HG03432 (cell line): ENCODE results near the gene SPOCK1.

Experiments
- ATAC-seq: cut with Tn5 transposase; IDR thresholded peaks from one replicate; pipeline ENCODE4 v1.9.1; 2021; ENCODE audit warnings: mild to moderate bottlenecking, moderate library complexity; ENCODE audit not compliant: unreplicated experiment

The SPOCK1 gene

DNA sequence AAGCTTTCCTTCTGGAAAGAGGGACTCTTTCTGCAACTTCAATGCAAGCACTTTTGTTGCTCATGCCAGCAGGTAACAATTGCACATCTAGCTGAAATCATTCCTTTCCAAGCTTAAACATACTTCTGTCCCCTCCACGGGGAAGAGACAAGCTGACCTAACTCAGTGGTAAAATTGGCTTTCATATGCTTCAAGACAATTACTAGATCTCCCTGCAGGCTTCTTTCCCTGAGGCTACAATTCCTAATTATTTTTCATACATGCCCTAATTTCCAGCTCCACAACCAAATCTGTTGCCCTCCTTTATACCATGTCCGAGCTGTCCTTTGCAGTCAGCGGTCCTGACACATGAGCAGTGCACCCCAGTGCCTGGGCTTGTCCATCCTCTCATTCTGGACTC lies 324.9 kb downstream of the SPOCK1 start:
- no peak for ATAC-seq

DNA sequence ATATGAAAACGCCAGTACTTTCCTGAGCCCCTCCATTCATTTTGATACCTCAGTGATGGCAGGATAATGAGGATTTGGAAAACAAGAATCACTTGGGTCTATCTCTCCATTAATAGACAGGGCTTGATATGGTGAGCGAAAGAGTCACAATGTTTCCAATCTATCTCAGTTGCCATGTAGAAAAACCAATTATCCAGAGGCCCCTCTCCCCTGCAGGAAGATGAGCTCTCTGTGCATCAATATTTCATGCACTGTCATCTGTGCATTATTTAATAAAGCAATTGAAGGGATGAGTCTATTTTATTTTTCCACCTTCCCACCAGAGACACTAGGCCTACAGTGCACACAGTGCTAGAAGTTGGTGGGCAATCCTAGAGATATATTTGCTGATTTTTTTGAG lies 326.9 kb downstream of the SPOCK1 start:
- ATAC-seq: no peak

DNA sequence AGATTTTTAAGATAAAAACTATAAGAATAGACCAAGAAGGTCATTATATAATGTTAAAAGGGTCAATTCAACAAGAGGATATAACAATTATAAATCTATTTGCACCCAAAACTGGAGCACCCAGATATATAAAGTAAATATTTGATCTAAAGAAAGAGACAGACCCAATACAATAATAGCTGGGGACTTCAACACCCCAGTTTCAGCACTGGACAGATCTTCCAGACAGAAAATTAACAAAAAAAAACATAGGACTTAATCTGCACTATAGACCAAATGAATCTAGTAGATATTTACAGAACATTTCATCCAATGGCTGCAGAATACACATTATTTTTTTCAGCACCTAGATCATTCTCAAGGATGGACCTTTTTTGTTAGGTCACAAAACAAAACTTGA lies 331.9 kb downstream of the SPOCK1 start:
- no peak for ATAC-seq

DNA sequence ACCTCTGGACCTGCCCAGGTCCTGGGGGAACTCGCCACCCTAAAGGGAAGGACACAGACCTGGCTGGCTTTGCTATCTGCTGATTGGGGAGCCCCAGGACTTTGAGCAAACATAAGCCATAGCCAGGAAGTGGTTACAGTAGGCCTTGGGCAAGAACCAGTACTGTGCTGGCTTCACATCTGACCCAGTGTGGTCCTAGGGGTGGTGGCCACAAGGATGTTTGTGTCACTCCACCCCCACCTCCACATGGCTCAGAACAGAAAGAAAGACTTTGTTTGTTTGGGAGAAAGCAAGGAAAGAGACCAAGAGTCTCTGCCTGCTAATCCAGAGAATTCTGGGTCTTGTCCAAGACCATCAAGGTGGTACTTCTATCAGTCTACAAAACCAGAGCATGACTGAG lies 334.2 kb downstream of the SPOCK1 start:
- ATAC-seq: no peak

DNA sequence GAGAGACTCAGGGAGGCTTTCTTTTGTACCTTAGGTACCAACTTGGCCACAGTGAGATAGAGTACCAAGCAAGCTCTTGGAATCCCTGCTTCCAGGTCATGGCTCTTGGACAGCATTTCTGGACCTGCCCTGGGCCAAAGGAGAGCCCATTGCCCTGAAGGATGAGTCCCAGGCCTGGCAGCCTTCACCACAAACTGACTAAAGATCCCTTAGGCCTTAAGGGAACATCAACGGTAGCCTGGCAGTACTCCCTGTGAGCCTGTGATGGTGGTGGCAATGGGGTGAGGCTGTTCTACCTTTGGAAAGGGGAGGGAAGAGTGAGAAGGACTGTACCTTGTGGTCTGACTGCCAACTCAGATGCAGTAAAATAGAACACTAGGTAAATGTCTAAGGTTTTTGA lies 334.6 kb downstream of the SPOCK1 start:
- no peak for ATAC-seq

DNA sequence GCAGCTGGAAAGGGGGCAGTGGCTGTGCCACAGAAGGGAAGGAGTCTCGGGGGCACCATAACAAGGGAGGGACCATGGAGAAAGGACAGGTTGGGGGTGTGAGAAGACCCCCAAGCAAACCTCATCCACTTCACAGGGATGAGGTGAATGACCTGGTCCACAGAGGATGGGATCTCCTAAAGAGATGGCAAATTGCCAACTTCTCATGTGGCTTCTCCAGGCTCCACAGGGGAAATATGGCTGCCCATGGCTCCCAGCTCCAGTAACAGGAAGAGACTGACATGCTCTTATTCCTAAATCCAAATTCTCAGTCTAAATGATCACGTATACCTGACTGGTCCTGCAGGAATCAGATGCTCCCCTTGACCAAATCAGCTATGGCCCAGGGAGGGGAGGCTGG lies 340.4 kb downstream of the SPOCK1 start:
- no peak for ATAC-seq

DNA sequence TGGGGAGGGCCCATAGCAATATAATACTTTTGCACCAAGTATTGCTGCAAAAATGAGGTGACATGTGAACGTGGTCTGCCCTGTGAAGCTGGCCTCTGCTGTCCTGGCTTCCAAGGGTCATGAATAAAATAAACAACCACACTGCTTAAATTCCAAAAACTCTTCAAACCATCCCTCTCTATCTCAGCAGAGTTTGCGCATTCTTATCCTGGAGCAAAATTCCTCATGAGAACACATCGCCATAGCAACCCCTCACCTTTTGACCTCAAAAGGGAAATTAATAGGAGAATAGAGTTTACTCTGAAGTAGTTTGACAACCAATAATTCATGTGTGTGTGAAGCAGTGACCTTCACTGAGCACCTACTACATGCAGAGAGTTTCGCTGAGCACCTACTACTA lies 342.9 kb downstream of the SPOCK1 start:
- ATAC-seq: no peak

DNA sequence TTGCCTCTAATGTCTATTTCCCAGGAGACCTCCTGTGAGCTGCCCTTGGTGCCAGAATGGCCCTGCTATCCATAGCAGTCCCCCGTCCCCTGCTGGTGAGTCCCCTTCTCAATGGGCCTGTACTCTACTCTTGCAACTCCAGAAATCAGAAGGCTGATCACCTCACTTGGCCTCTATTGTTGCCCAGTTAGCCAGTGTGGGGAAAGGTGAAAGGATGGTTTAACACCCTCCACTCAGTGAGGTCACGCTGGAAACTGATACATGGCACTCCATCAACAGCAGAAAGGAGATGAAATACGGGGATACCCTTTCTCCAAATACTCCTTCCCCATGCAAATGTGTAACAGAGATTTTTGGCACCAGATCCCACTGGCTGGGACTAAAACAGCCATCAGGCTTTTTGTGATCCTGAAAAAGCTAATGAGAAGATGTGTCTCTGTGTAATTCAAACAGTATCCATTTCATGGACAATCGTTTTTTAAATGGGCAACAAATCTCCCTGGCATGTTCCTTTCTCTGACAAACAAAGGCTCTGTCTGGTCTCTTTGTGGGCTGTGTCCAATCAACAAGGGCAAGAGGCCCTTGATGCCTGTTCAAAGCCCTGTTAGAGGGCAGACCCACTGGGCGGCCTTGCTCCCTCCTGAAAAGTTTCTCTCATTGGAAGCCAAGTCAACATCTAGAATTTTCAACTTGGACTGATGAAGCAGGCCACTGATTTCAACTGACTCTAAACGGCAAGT lies 343.7 kb downstream of the SPOCK1 start:
- ATAC-seq: no peak

DNA sequence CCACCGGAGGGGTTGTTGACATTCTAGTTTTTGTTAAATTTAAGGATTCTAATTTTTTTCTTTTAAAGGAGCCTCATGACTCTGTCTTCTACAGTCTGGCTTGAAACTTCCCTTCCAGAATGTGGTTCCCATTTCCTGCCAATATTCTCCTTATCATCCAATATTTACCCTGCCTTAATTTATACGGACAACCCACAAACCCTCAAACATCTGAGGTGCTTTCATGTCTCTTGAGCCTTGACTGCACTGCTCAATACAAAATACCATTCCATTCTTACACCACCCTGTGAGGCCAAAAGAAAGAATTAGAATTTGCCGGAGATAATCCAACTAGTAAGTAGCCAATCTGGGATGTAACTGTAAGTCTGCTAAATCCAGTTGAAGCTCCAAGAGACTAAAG lies 346.5 kb downstream of the SPOCK1 start:
- ATAC-seq: no peak

DNA sequence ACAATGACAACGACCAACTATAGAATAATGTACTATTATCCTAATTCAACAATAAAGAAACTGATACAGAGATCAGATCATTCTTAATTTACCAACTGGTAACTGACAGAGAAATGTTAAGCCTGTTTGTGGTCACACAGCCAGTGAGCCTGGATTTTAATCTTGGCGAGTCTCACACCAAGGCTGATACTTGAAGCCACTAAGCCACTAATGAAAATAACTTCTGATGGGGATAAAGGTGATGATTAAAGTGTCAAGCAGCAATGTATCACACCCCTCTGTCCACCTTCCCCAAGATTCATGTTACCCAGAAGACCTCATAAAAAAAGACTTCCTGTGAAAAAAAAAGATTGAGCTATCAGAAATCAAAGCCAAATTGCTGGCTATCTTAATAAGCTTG lies 350.5 kb downstream of the SPOCK1 start:
- ATAC-seq: no peak

DNA sequence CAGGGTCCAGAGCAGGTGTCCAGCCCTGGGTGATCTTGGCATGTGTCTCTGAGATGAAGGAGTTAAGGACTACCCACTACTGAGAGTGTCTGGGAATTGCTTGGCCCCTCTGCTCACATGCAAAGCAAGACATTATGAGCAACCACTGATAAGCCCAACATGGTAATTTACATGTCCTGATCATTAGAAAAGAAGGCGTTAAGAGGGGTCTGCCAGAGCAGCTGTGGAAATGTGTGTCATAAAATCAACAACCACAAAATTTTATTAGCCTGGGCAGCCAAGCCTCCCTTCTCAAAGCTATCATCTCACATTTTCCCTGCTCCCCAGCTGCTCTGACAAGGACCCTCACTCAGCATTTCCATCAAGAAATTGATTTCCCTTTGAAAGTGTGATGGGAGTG lies 351.0 kb downstream of the SPOCK1 start:
- ATAC-seq: no peak

DNA sequence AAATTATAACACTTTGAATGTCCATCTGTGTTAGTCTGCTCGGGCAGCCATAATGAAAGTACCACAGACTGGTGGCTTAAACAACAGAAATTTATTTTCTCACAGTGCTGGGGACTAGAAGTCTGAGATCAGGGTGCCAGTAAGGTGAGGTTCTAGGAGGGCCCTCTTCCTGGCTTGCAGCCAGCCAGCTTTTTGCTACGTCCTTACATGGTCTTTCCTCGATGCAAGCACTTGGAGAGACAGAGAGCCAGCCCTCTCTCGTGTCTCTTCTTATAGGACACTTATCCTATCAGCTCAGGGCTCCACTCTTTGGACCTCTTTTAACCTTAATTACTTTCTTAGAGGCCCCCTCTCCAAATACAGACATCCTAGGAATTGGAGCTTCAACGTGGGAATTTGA lies 351.8 kb downstream of the SPOCK1 start:
- ATAC-seq: no peak

DNA sequence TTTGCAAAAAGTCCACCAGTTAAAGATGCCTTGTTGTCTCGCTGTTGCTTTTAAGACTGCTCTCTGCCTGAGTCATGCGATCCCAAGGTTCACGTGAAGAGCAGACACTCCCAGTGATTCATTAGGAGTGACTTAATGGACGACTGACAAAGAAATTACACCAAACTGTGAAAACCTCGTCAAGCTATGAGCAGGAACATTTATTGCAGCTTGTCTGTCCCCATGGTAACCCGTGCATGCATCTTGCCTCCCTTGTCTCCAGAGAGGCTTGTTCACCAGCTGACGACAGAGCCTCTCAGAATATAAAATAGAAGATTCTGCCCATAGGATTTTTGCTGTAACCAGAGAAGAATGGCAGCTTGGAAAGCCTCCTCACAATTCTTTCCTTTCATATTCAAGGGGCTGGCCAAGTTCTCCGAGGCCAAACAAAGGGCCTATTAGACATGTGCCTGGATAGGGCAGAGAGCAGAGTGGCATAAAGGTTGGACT lies 352.7 kb downstream of the SPOCK1 start:
- no peak for ATAC-seq

DNA sequence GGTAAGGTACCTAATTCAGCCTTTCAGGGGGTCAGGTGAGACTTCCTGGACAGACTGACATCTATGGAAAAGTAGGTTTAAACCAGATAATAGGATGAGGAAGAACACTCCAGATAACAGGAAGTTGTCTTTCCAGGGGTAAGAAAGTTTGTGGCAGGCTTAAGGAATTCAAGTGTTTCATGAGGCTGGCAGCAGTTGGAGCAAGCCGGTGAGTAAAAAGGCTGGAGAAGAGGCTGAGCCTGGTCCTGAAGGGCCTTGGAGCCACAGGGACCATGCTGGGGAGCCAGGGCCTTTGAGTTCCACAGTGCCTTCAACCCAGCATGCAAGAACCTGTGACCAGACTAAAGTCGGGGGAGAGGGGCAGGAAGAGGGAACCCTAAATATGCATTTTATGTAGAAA lies 353.4 kb downstream of the SPOCK1 start:
- no peak for ATAC-seq

DNA sequence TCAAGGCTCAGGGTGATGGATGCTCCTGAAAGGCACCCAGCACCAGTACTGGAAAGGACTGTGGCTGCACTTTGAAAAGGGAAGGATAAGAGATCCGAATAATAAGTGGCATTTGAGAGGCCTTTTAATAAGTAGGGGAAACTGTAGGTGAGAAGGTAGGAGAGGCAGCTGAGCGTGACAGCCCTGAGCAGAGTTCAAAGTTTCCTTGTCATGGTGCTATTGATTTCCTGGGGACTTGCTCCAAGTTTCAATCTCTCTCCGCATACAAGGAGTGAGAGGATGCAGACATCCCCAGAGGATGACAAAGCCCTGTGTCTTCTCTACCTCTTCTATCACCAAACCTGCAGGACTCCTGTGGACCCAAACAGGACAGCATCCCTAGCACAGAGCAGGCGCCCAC lies 354.5 kb downstream of the SPOCK1 start:
- no peak for ATAC-seq

DNA sequence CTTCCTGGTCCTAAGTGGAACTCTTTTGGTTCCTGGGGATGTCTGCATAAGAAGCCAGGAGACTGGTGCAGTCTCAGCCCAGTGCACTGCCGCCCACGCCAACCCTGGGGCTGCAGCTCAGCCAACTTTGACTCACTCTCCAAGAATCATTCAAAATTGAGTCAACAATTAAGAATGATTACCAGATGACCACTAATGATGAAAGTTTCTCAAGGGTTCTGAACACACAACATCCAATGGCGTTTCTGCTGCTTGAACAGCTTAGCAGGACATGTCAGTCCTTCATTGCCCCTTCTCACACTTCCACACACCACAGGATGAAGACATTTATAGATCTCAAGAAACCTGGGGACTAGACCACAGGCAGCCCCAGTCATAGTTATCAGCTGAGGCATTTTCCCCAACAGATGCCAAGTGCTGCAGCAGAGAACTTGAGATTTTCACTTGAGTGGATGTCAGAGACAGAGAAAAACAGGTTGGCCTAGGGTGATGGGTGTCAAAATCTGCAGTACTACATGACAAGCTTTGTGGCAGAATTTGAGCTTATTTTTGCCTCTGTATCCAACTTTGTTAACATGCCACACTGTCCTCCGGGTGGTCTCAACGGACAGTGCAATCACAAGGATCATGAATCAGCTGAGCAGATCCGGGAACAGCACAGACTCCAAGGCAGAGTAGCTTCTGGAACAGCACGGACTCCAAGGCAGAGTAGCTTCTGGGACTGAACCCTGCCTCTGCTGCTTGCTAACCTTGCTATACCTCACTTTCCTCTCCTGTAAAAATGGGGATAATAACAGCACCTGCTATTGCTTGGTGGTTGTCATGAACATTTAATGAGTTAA lies 356.1 kb downstream of the SPOCK1 start:
- ATAC-seq: peak; percentile 81

DNA sequence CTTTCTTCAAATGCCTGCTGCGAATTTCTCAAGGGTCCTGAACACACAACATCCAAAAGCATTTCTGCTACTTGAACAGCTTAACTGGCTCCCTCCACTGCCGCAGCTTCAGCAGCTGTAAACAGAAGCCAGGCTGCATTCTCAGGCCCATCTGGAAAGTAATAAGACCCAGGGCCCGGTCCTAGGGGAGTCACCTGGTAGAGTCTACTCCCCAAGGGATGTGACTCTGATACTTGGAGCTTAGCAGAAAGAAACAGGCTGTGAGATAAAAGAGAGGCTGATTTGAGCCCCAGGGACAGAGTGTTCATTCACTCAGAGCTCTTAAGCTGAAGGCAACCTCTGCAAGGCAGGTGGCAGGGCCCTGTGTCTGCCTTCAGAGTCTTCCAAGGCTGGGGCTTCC lies 356.8 kb downstream of the SPOCK1 start:
- ATAC-seq: peak; percentile 55

DNA sequence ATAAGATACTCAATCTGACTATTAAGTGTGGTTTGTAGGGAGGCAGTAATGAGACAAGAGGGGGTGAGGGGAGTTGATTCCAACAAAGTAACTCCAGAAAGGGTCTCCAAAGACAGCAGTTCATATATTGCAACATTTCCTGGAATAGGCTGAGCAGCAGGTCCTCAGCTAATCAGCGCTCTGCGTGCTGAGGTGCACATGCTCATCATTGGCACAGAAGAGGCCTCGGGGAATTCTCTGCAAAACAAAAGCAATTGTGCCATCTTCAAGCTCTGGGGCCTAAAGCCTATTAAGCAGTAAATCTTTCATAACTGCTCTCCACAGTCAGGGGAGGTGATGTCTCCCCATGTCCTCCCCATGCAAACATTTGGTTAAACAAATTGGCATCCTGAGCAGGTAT lies 357.3 kb downstream of the SPOCK1 start:
- no peak for ATAC-seq

DNA sequence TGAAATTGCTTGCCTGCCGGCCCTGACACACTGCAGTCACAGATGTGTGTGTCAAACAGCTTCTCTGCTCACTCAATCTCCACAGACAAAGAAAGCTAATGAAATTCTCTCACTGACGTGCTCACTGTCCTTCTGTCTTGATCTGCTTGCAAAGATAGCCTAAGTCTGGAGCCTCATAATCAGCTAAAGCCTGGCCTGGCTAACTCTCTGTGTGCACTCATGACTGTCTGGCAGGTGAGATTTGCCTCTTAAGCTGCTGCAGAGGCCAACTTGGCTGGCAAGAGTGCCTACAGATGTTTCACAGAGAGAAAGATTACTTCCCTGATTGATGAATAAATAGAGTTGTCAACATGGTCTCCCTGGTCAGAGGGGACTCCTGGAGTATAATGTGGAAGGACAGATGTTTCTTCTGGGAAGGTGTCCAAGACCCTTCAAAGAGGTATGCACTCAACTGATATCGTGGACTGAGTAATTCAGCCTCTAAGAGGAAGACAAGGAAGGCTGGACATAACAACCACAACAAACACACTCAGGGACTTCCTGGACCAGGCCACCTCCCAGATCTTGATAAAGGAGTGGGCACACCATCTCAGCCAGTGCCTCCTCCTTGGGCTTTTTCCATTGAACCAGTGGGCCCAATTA lies 362.0 kb downstream of the SPOCK1 start:
- no peak for ATAC-seq

DNA sequence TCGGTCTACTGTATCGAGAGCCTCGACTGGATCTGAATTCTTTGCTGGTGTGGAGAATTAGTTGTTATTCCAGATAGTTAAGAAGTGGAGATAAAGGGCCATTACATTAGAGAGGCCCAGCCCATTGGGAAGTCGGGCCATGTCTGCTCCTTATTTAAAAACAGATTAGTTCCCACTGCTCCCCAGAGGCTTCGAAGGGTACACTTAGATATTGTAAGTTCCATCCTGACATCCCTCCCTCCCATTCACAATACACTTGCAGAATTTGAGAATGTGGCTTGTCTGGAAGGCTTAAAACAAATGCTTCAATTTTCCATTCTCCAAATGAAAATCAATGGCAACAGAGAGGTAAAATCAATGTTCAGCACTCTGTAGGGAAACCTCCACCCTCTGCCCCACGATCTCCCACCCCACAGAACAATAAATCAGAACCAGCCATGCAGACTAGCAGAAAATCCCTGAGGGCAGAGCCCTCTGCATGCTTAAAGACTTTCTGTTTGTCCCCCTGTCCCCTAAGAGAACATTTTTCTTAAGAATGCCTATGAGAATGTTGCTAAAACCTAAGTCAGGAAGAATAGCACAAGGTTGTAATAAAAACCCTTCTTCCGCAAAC lies 364.1 kb downstream of the SPOCK1 start:
- no peak for ATAC-seq

DNA sequence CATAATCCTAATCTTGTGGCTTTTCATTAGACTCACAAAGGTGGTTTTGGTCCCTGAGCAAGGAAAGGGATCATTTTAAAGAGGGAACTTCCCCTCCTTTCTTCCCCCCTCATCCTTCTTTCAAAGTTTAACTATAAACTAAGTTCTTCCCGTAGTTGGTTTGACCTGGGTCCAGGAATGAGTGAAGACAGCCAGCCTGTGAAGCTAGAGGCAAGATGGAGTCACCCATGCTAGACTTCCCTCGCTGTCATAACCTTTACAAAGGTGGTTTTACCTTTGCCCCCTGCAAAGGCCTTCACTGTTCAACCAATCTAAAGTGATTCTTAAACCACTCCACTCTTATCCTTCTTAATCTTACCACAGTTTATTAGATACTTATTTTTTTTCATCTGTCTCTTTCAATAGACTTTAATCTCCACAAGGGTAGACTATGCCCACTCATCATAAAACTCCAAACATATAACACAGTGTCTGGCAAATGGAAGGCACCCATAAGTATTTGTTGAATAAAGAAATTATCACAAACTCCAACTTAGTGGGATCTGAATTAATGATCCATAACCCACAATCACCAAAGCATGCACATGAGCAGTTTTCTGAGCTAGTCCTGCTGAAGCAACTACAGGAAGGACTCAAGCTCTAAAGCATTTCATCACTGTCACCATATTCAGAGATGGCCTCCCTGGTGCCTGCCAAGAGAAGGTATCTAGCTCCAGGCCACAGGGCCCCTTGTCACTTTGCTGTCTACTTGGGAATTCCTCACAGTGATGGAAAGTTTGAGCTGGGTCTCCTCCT lies 369.0 kb downstream of the SPOCK1 start:
- no peak for ATAC-seq
